ENCODE results near the gene SKAP2. TPM values are rescaled to one million over a fixed set of nuclear protein-coding genes. Genes with fewer than 3 reads are reported as not detected.

SKAP2 gene
- total RNA-seq, 1 donor from 2014 or later = 22.2 TPM

- no peak for ATAC-seq
Observed at GRCh38 chr7:26659121-26659520, 205.3 kb downstream of the SKAP2 start.

DNA sequence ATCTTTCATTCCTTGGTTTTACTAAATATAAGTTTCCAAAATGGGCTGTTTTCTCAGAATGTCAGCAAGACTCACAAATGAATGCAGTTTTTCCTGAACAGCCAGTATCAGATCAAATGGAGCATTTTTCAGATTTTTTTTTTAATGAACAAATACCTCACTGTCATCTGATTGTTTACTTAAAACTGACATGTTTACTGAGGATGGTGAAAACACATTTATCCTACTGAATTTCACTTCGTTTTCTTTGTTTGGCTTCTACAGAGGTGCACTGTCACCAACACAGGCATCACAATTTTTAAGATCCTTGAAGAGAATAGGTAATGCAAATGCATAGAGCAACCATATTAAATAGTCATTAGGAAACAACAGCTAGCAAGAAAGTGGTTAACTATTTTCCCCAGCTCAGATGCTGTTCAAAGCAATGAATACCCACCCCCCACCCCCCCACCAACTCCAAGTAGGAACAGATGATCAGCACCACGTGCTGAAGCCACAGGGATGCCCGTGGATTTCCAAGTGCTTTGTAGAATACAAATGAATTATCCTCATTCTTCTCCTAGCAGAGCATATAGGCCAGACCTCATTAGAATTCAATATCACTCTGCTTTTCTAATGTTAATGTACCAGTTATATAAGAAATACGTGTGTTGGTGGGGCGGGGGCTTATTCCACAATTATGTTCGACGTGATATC is 205.9 kb downstream of the SKAP2 start:
- ATAC-seq = no peak

DNA sequence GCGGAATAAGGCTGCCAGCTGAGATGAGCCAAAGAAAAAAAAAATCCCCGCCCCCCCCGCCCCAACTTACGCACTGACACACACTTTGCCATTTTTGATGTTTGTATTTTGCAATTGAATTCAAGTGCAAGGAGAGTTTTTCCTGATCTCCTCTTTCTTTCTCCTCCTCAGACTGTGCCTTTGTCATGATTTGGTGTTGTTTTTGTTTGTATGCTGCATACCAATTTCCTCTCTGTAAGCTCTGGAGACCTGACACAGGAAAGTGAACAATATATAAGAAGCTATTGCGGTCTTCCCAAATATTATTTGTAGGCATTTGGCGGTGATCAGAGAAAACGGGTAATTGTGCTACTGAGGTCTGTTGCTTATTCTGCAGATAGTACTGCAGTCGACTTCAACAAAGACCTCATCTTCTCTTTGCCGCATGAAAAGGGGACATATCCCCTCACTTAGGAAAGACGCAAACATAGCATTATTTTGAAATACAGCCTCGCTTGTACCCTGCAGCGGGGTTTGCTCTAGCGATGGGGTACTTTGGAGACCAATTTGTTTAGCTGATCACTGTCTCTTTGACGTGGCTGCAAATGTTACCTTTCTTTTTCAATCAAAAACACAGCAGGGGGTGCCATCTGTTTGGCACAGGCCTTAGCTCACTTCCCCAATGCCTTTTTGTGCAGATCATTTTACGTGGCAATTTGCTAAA is 206.6 kb downstream of the SKAP2 start:
- ATAC-seq = no peak

- no peak for ATAC-seq
Observed at GRCh38 chr7:26657206-26657641, 207.2 kb downstream of the SKAP2 start.

GRCh38 chr7:26656735-26657134 is 207.7 kb downstream of the SKAP2 start:
- no peak for ATAC-seq

DNA sequence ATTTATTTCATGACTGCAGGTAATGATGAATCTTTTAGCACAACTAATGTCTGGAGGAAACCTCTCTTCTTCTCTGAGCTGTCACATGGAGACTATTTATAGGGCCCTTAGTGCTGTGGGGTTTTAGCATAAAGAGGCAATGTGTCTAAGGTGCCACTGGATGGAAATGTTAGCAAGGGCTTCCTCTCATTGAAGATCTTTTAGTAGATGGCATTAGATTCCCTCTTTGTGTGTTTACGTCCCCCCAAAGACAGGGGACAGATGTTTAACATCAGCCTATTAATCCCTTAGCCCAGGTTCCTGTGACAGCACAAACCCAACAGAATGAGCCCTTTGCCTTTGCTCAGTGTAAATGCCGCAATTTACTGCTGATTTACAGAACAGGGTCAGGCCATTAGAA is 208.6 kb downstream of the SKAP2 start:
- ATAC-seq = no peak

DNA sequence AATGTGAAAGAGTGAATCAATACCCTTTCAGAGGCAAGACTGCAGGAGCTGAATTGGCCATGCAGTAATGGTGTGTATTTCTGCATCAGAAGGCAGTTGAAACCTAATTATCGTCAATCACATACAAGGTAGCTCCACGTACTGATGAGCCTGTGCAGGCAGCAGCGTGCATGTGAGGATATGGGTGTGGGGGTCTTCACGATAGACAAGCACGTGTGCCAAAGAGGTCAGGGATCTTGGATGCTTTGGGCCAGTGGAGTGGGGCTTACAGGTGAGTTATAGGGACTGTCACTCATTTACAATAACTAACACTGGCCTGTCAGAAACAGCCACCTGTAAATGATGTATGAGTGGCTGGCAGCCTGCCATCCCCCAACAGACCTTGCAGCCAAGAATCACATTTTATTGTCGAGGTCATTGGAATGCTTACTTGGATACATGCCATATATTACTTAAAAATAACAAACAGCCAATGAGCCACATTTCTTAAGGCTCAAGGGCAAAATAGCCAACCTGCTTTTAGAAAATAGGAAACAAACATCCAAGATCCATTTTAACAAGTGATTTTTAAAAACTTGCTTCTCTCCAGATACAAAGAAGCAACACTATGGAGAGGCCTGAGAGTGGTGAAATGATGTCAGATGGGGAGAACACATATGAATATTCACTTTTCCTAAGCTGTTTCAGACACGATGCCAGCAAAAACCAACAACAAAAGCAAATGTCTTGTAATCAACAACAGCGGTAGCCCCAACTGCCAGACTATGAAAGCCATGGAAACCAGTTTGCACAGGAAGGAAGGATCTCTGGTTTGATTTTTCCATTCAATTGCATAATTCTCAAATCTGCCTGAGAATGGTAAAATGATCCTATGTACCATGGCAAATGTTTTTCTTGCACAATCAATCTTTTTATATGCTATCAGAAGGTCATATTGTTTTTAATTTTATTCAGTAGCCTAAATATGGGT is 210.7 kb downstream of the SKAP2 start:
- ATAC-seq = no peak

- ATAC-seq = no peak
Observed at GRCh38 chr7:26652401-26653100, 211.8 kb downstream of the SKAP2 start.

GRCh38 chr7:26650103-26650502 is 214.3 kb downstream of the SKAP2 start:
- no peak for ATAC-seq

DNA sequence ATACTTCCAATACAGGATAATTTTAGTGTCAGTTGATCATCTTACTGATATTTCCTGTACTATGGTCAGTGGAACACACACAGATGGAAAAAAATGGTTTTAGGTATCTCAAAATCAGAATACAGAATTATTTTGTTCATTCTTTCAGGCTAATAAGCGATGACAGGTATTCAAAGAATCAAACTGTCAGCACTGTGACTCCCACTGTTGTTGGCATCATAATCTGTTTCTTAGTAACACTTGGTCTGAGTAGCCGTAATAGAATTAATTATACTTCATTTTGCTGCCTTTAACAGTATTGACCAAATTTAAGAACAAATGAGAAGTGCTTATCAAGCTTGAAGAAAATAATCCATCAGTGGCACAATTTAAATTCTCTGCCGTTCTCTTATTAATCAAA is 215.0 kb downstream of the SKAP2 start:
- no peak for ATAC-seq

GRCh38 chr7:26648554-26648953 is 215.8 kb downstream of the SKAP2 start:
- peak; percentile 87 for ATAC-seq

DNA sequence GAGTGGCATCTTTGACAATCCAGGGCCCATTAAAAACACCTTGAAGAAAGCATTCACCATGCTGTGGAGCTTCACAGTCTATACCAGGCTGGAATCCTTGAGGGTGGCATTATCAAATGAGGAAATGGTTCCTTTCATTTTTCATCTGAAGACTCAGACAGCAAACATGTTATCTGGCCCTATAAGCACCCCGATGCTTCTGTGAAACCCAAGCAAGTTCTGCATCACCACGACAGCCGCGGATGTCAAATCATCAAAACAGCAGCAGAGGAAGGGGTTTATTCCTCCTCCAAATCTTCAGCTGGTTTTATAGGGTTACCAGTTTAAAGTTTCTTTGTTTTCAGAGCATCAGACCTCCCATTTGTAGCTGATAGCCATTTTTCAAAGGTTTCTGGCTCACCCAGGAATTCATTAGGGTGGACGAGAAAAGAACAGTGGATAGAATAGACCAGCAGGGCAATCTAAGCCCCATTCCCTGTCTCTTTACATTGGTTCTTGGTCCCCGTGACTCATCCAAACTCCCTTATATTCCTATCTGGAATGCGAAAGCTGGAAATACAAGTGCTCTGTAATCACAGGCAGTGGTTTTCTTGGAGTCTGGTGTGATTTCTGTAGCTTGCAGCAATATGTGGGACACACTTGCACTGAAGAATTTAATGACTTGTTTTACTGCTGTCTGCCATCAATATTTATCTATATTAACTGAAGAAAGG is 217.9 kb downstream of the SKAP2 start:
- ATAC-seq = no peak

DNA sequence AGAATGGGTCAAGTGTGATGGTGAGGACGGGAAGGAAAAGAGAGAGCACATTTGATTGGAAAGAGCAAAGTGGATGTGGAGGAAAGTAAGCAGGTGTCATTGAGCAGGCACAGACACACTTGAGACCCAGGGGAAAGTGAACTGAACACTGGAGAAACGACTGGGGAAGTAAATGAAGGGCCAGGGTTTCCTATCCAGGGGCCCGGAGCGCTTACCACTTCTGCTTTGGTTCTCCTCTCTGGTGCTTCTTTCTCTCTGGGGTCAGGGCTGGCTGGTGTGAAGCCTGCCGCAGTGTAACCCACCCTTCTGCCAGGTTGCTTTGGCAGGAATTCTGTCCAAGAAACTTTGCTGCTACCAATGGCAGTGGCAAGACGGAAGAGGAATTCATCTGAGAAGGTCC is 219.3 kb downstream of the SKAP2 start:
- ATAC-seq = no peak

GRCh38 chr7:26642416-26642815 is 222.0 kb downstream of the SKAP2 start:
- ATAC-seq = no peak

- ATAC-seq = no peak
Observed at GRCh38 chr7:26639695-26640094, 224.7 kb downstream of the SKAP2 start.

DNA sequence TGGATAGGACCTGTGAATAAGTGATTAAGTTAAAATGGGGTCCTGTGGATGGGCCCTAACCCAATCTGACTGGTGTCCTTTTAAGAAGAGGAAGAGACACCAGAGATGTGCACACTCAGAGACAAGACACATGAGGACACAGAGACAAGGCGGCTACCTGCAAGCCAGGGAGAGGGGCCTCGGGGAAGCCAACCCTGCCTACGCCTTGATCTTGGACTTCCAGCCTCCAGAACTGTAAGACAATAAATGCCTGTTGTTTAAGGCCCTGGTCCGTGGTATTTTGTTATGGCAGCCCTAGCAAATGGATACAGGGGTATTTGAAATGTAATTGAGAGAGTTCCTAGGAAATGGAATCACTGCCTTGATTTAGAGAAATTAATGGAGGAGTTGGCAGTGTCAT is 225.3 kb downstream of the SKAP2 start:
- ATAC-seq = no peak

DNA sequence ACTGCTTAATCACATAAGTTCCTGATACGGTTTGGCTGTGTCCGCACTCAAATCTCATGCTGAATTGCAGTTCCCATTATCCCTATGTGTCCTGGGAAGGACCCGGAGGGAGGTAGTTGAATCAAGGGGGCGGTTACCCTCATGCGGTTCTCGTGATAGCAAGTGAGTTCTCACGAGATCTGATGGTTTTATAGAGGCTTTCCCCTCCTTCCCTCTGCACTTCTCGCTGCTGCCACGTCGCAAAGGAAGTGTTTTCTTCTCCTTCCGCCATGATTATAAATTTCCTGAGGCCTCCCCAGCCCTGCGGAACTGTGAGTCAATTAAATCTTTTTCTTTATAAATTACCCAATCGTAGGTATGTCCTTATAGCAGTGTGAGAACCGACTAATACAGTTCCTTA is 226.2 kb downstream of the SKAP2 start:
- no peak for ATAC-seq

- no peak for ATAC-seq
Observed at GRCh38 chr7:26637610-26638009, 226.8 kb downstream of the SKAP2 start.

DNA sequence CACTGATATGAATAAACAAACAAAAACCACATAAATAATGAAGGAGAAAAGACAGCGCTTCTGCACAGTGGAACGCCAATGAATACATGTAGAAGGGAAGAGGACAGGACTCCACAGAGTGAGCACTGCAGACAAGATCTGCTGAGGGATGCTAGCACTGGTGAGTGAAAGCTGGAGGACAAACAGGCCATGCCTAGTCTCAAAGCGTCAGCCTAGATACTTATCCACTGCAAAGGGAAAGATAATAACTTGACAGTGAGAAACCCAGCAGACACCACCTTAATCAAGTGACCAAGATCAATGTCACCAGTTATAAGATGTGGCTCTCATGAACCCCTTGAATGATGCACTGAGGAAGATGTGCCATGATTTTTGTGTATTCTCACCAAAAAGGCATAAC is 227.6 kb downstream of the SKAP2 start:
- ATAC-seq = no peak

- ATAC-seq = no peak
Observed at GRCh38 chr7:26633557-26633956, 230.8 kb downstream of the SKAP2 start.

GRCh38 chr7:26631601-26632000 is 232.8 kb downstream of the SKAP2 start:
- ATAC-seq = no peak

Data from esophagus mucosa (tissue), 1 donor.